ENCODE results near the gene UTS2R. TPM values are rescaled to one million over a fixed set of nuclear protein-coding genes. Genes with fewer than 3 reads are reported as not detected.

The UTS2R gene
- total RNA-seq, 1 donor from 2014 or later: 0.16 TPM

- intact Hi-C loops (cut with micrococcal nuclease): no loop called here
These were observed 34.6 kb downstream of the UTS2R start for GRCh38 chr17:82406131-82406671.

GRCh38 chr17:82407255-82407654 lies 35.7 kb downstream of the UTS2R start:
- intact Hi-C loops (cut with micrococcal nuclease): no loop called here

- intact Hi-C loops (cut with micrococcal nuclease): no loop called here
These were observed 36.8 kb downstream of the UTS2R start for GRCh38 chr17:82408288-82408937.

- intact Hi-C loops (cut with micrococcal nuclease): no loop called here
These were observed 37.4 kb downstream of the UTS2R start for GRCh38 chr17:82408938-82409318.

- intact Hi-C loops (cut with micrococcal nuclease): loop anchor here (10.0 kb wide), 3 partner anchors 85 to 175 kb away; no protein-coding TSS in a partner anchor
These were observed 38.6 kb downstream of the UTS2R start for GRCh38 chr17:82410014-82410716.

GRCh38 chr17:82411396-82412053 lies 40.0 kb downstream of the UTS2R start:
- intact Hi-C loops (cut with micrococcal nuclease): loop anchor here (10.0 kb wide), 3 partner anchors 83 to 177 kb away; no protein-coding TSS in a partner anchor

- intact Hi-C loops (cut with micrococcal nuclease): loop anchor here (10.0 kb wide), 3 partner anchors 83 to 177 kb away; no protein-coding TSS in a partner anchor
These were observed 40.5 kb downstream of the UTS2R start for GRCh38 chr17:82412081-82412480.

GRCh38 chr17:82412535-82413520 lies 41.3 kb downstream of the UTS2R start:
- intact Hi-C loops (cut with micrococcal nuclease): loop anchor here (10.0 kb wide), 3 partner anchors 82 to 178 kb away; no protein-coding TSS in a partner anchor

- intact Hi-C loops (cut with micrococcal nuclease): loop anchor here (1.0 to 10.0 kb wide), 4 partner anchors 63 to 180 kb away; no protein-coding TSS in a partner anchor
These were observed 43.1 kb downstream of the UTS2R start for GRCh38 chr17:82414548-82415281.

- intact Hi-C loops (cut with micrococcal nuclease): loop anchor here (10.0 kb wide), 3 partner anchors 79 to 181 kb away; no protein-coding TSS in a partner anchor
These were observed 43.8 kb downstream of the UTS2R start for GRCh38 chr17:82415336-82415735.

- intact Hi-C loops (cut with micrococcal nuclease): loop anchor here (10.0 kb wide), 3 partner anchors 79 to 181 kb away; no protein-coding TSS in a partner anchor
These were observed 44.2 kb downstream of the UTS2R start for GRCh38 chr17:82415786-82416185.

- intact Hi-C loops (cut with micrococcal nuclease): loop anchor here (10.0 kb wide), 3 partner anchors 79 to 181 kb away; no protein-coding TSS in a partner anchor
These were observed 44.7 kb downstream of the UTS2R start for GRCh38 chr17:82416264-82416663.

- intact Hi-C loops (cut with micrococcal nuclease): loop anchor here (10.0 kb wide), 3 partner anchors 78 to 182 kb away; no protein-coding TSS in a partner anchor
These were observed 45.2 kb downstream of the UTS2R start for GRCh38 chr17:82416771-82417170.

GRCh38 chr17:82418001-82418986 lies 46.7 kb downstream of the UTS2R start, which contains the start of the genes HEXD and OGFOD3:
Gene HEXD (plus strand): TSS chr17:82418347. CDS start chr17:82419800, 1,453 bp downstream.
Gene OGFOD3 (minus strand): TSS chr17:82418586. CDS start chr17:82418485, 101 bp downstream.
- intact Hi-C loops (cut with micrococcal nuclease): loop anchor here (1.0 to 10.0 kb wide), 6 partner anchors 32 to 231 kb away; partner anchors contain the start of genes CYBC1, NARF and WDR45B

GRCh38 chr17:82419540-82419939 lies 48.0 kb downstream of the UTS2R start:
- intact Hi-C loops (cut with micrococcal nuclease): loop anchor here (2.0 to 10.0 kb wide), 4 partner anchors 75 to 229 kb away; partner anchors contain the start of gene WDR45B

GRCh38 chr17:82424001-82424862 lies 52.7 kb downstream of the UTS2R start:
- intact Hi-C loops (cut with micrococcal nuclease): no loop called here

- intact Hi-C loops (cut with micrococcal nuclease): no loop called here
These were observed 53.2 kb downstream of the UTS2R start for GRCh38 chr17:82424863-82425159.

Data from T-helper 2 cell treated with Interferon-gamma antibody and Interleukin-4, amounts not matched to agents 100 ng/mL and 5 ng/mL, for 36 hours (primary cell).